ENCODE data around the gene WDR4. TPM values are rescaled to one million over a fixed set of nuclear protein-coding genes. Genes with fewer than 3 reads are reported as not detected.
"Not testable (repeated sequence)": the region's sequence is repeated elsewhere in the genome, so short reads cannot be mapped to it uniquely, and the experiment has no call there.

The WDR4 gene
- total RNA-seq, 6 experiments from 2014 or later, result 18.5 to 27.6 (median 20.9) TPM

GRCh38 chr21:42887326-42887725, 8.0 kb upstream of the WDR4 start:
- DNase-seq, result no peak
- Mint-ChIP-seq H3K9me3 (no peaks in the 10 kb centered on the region), H3K27ac (no peak overlapping the region), H3K36me3 (ENCODE audit: low read depth) (no peaks in the 10 kb centered on the region), H3K4me3 (no peak overlapping the region), H3K27me3 (ENCODE audit: insufficient read depth) (no peaks in the 10 kb centered on the region; the same call in 1 of the 2 replicates), H3K4me1 (ENCODE audit: low read depth) (peaks cover 3% of the 10 kb centered on the region)
- TF ChIP-seq CTCF (IDR thresholded peaks at IDR 0.05), result no peak

GRCh38 chr21:42883921-42884320, 4.6 kb upstream of the WDR4 start:
- Mint-ChIP-seq H3K27ac (no peak overlapping the region), H3K36me3 (ENCODE audit: low read depth) (peaks cover 23% of the 10 kb centered on the region), H3K27me3 (ENCODE audit: insufficient read depth) (no peaks in the 10 kb centered on the region; the same call in 1 of the 2 replicates), H3K4me1 (ENCODE audit: low read depth) (peaks cover 14% of the 10 kb centered on the region), H3K4me3 (no peak overlapping the region), H3K9me3 (peaks cover 6% of the 10 kb centered on the region; the same call in 1 of the 2 replicates)
- no peak for DNase-seq
- TF ChIP-seq CTCF (IDR thresholded peaks at IDR 0.05), result no peak

- peaks cover 23% of the 10 kb centered on the region for H3K4me1 Mint-ChIP-seq (ENCODE audit: low read depth)
- peak overlapping the region; percentile 91 for H3K27ac Mint-ChIP-seq
- no peak for DNase-seq
- no peak for TF ChIP-seq CTCF (IDR thresholded peaks at IDR 0.05)
- peaks cover 23% of the 10 kb centered on the region for H3K36me3 Mint-ChIP-seq (ENCODE audit: low read depth)
- H3K9me3 Mint-ChIP-seq, result peaks cover 6% of the 10 kb centered on the region; the same call in 1 of the 2 replicates
- H3K4me3 Mint-ChIP-seq, result peak overlapping the region; percentile 94
- peaks cover 3% of the 10 kb centered on the region for H3K27me3 Mint-ChIP-seq (ENCODE audit: insufficient read depth)
Observed at GRCh38 chr21:42880352-42880751, 1.0 kb upstream of the WDR4 start.

GRCh38 chr21:42878678-42878992, 704 bp downstream of the WDR4 start:
- peak overlapping the region; percentile 91 for H3K27ac Mint-ChIP-seq
- peaks cover 6% of the 10 kb centered on the region; the same call in 1 of the 2 replicates for H3K9me3 Mint-ChIP-seq
- peak; percentile 5 for DNase-seq
- peaks cover 29% of the 10 kb centered on the region for H3K36me3 Mint-ChIP-seq (ENCODE audit: low read depth)
- peaks cover 23% of the 10 kb centered on the region for H3K4me1 Mint-ChIP-seq (ENCODE audit: low read depth)
- peaks cover 3% of the 10 kb centered on the region for H3K27me3 Mint-ChIP-seq (ENCODE audit: insufficient read depth)
- H3K4me3 Mint-ChIP-seq, result peak overlapping the region; percentile 94
- TF ChIP-seq CTCF (IDR thresholded peaks at IDR 0.05), result no peak

- not testable (repeated sequence) for H3K27ac Mint-ChIP-seq; DNase-seq; H3K27me3 Mint-ChIP-seq (ENCODE audit: insufficient read depth); H3K9me3 Mint-ChIP-seq; H3K4me3 Mint-ChIP-seq
- Mint-ChIP-seq H3K36me3 (ENCODE audit: low read depth) (peaks cover 30% of the 10 kb centered on the region), H3K4me1 (ENCODE audit: low read depth) (peaks cover 22% of the 10 kb centered on the region)
Observed at GRCh38 chr21:42875811-42876210, 3.5 kb downstream of the WDR4 start.

GRCh38 chr21:42873096-42873495, 6.2 kb downstream of the WDR4 start:
- H3K27ac Mint-ChIP-seq, result no peak overlapping the region
- no peaks in the 10 kb centered on the region for H3K9me3 Mint-ChIP-seq
- no peak for TF ChIP-seq CTCF (IDR thresholded peaks at IDR 0.05)
- H3K27me3 Mint-ChIP-seq (ENCODE audit: insufficient read depth), result no peaks in the 10 kb centered on the region
- no peak overlapping the region for H3K4me3 Mint-ChIP-seq
- DNase-seq, result no peak
- H3K36me3 Mint-ChIP-seq (ENCODE audit: low read depth), result peaks cover 21% of the 10 kb centered on the region
- peaks cover 4% of the 10 kb centered on the region for H3K4me1 Mint-ChIP-seq (ENCODE audit: low read depth)
